Measurements from ENCODE around the gene FBXO31.

GRCh38 chr16:87411375-87412271, 28.0 kb upstream of the FBXO31 start:
- TF ChIP-seq EZH2 (IDR thresholded peaks at IDR 0.05; ENCODE audit: borderline replicate concordance, control insufficient read depth, low read depth, low read length) (no peak), MXI1 (IDR thresholded peaks at IDR 0.05; ENCODE audit: low read depth, low read length) (no peak), SP1 (IDR thresholded peaks at IDR 0.05; ENCODE audit: low read depth, low read length) (no peak), EP300 (IDR thresholded peaks at IDR 0.05; ENCODE audit: borderline replicate concordance in 1 of 2, control insufficient read depth in 1 of 2, low read depth in 2 of 2, low read length in 2 of 2) (no peak), BRCA1 (IDR thresholded peaks at IDR 0.05; ENCODE audit: low read depth, low read length) (no peak), TCF12 (IDR thresholded peaks at IDR 0.05; ENCODE audit: low read depth, low read length) (no peak), FOS (IDR thresholded peaks at IDR 0.05; ENCODE audit: borderline replicate concordance, extremely low read depth, insufficient read length) (no peak), CREB1 (IDR thresholded peaks at IDR 0.05; ENCODE audit: low read depth) (no peak), CEBPZ (IDR thresholded peaks at IDR 0.05; ENCODE audit: low read depth, low read length) (no peak), POLR2A (IDR thresholded peaks at IDR 0.05; ENCODE audit: low read depth, low read length) (no peak), BHLHE40 (IDR thresholded peaks at IDR 0.05; ENCODE audit: borderline replicate concordance in 1 of 2, low read depth in 2 of 2, low read length in 1 of 2) (no peak), POLR2AphosphoS2 (IDR thresholded peaks at IDR 0.05; ENCODE audit: low read depth, low read length) (no peak)
- TF ChIP-seq, protein P1, sequence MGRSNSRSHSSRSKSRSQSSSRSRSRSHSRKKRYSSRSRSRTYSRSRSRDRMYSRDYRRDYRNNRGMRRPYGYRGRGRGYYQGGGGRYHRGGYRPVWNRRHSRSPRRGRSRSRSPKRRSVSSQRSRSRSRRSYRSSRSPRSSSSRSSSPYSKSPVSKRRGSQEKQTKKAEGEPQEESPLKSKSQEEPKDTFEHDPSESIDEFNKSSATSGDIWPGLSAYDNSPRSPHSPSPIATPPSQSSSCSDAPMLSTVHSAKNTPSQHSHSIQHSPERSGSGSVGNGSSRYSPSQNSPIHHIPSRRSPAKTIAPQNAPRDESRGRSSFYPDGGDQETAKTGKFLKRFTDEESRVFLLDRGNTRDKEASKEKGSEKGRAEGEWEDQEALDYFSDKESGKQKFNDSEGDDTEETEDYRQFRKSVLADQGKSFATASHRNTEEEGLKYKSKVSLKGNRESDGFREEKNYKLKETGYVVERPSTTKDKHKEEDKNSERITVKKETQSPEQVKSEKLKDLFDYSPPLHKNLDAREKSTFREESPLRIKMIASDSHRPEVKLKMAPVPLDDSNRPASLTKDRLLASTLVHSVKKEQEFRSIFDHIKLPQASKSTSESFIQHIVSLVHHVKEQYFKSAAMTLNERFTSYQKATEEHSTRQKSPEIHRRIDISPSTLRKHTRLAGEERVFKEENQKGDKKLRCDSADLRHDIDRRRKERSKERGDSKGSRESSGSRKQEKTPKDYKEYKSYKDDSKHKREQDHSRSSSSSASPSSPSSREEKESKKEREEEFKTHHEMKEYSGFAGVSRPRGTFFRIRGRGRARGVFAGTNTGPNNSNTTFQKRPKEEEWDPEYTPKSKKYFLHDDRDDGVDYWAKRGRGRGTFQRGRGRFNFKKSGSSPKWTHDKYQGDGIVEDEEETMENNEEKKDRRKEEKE (IDR thresholded peaks at IDR 0.05): no peak
- TF ChIP-seq, protein P2, sequence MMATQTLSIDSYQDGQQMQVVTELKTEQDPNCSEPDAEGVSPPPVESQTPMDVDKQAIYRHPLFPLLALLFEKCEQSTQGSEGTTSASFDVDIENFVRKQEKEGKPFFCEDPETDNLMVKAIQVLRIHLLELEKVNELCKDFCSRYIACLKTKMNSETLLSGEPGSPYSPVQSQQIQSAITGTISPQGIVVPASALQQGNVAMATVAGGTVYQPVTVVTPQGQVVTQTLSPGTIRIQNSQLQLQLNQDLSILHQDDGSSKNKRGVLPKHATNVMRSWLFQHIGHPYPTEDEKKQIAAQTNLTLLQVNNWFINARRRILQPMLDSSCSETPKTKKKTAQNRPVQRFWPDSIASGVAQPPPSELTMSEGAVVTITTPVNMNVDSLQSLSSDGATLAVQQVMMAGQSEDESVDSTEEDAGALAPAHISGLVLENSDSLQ (IDR thresholded peaks at IDR 0.05): no peak
